Activated T-cell treated with anti-CD3 and anti-CD28 coated beads, Interleukin-2, amount 50 U/mL, for 72 hours (primary cell): ENCODE results near the gene APEH. TPM values are rescaled to one million over a fixed set of nuclear protein-coding genes. Genes with fewer than 3 reads are reported as not detected.
A peak's percentile ranks its signal among the peaks of the same experiment; 100 is the strongest.

ENCODE experiments used
- ATAC-seq, 2 donors: fragments of 150-1000 bp; cut with Tn5 transposase; replicated peaks in 1 of 2; 2 replicates each; pipeline ENCODE4 v1.10.0; 2021; ENCODE audit warnings: moderate library complexity in 2 of 2, mild to moderate bottlenecking in 1 of 2
- DNase-seq, 2 donors: peaks; one replicate each; pipeline ENCODE4 v3.0.0; 2021 to 2022; ENCODE audit warnings: mixed read lengths in 1 of 2
- H3K27ac Mint-ChIP-seq: one replicate; pipeline ENCODE4 v1.8.0; 2022; ENCODE audit warnings: mild to moderate bottlenecking, moderate library complexity, mixed read lengths
- H3K27me3 Mint-ChIP-seq: one replicate; pipeline ENCODE4 v1.8.0; 2022; ENCODE audit warnings: low read depth, mixed read lengths
- H3K36me3 Mint-ChIP-seq, 2 donors: one replicate each; pipeline ENCODE4 v1.8.0; 2022; ENCODE audit warnings: mixed read lengths in 2 of 2, mild to moderate bottlenecking in 1 of 2; ENCODE audit not compliant: insufficient read depth in 2 of 2
- H3K4me1 Mint-ChIP-seq: one replicate; pipeline ENCODE4 v1.8.0; 2022; ENCODE audit warnings: low read depth, mixed read lengths
- H3K4me3 Mint-ChIP-seq, 2 donors: one replicate each; pipeline ENCODE4 v1.8.0; 2022; ENCODE audit warnings: mild to moderate bottlenecking in 2 of 2, mixed read lengths in 2 of 2, moderate library complexity in 2 of 2
- H3K9me3 Mint-ChIP-seq, 2 donors: one replicate each; pipeline ENCODE4 v1.8.0; 2022; ENCODE audit warnings: mixed read lengths in 2 of 2
- total RNA-seq, 2 donors: library from RNA; stranded (reverse); gene quantifications; one replicate each; pipeline ENCODE4 v1.2.3, GENCODE V29; 2022

Gene APEH
- total RNA-seq, 2 donors from 2014 or later, result 82.7 to 108 TPM

- no peaks in the 10 kb centered on the region for H3K27me3 Mint-ChIP-seq
- peaks cover 35% of the 10 kb centered on the region for H3K4me1 Mint-ChIP-seq
- ATAC-seq, result no peak
- no peaks in the 10 kb centered on the region for H3K9me3 Mint-ChIP-seq
- peak overlapping the region in 1 of 2 donors; percentile 29 for H3K4me3 Mint-ChIP-seq
- peaks cover 0 to 4% of the 10 kb centered on the region in 2 donors for H3K36me3 Mint-ChIP-seq
- no peak for DNase-seq
- H3K27ac Mint-ChIP-seq, result no peak overlapping the region
These were observed 43.2 kb downstream of the APEH start for GRCh38 chr3:49717211-49717958.

GRCh38 chr3:49717959-49718857 lies 44.1 kb downstream of the APEH start:
- Mint-ChIP-seq H3K9me3 (no peaks in the 10 kb centered on the region), H3K36me3 (peaks cover 0 to 4% of the 10 kb centered on the region in 2 donors), H3K4me3 (peak overlapping the region; percentile 80 to 93), H3K27ac (peak overlapping the region; percentile 47), H3K4me1 (peaks cover 38% of the 10 kb centered on the region), H3K27me3 (no peaks in the 10 kb centered on the region)
- ATAC-seq (no peak), DNase-seq (no peak)

GRCh38 chr3:49718858-49719213 lies 44.7 kb downstream of the APEH start:
- no peak for ATAC-seq
- H3K27ac Mint-ChIP-seq, result peak overlapping the region; percentile 47

GRCh38 chr3:49719214-49719884 lies 45.2 kb downstream of the APEH start, which contains the start of gene AMIGO3:
TSS of gene AMIGO3 (minus strand) at chr3:49719684. CDS start at chr3:49719465, 219 bp downstream.
- peaks cover 0 to 4% of the 10 kb centered on the region in 2 donors for H3K36me3 Mint-ChIP-seq
- peaks cover 41% of the 10 kb centered on the region for H3K4me1 Mint-ChIP-seq
- peak; percentile 67 to 71 for ATAC-seq
- peak; percentile 93 to 95 for DNase-seq
- H3K27ac Mint-ChIP-seq, result peak within 1 kb of the TSS; percentile 47
- no peaks in the 10 kb centered on the region for H3K27me3 Mint-ChIP-seq
- H3K9me3 Mint-ChIP-seq, result no peaks in the 10 kb centered on the region
- H3K4me3 Mint-ChIP-seq, result peak within 1 kb of the TSS; percentile 80 to 93

More at GRCh38 chr3:49718858-49719213, 44.7 kb downstream of the APEH start:
- peaks cover 0 to 4% of the 10 kb centered on the region in 2 donors for H3K36me3 Mint-ChIP-seq
- no peak for DNase-seq
- H3K9me3 Mint-ChIP-seq, result no peaks in the 10 kb centered on the region
- H3K4me3 Mint-ChIP-seq, result peak overlapping the region; percentile 80 to 93
- peaks cover 38% of the 10 kb centered on the region for H3K4me1 Mint-ChIP-seq
- no peaks in the 10 kb centered on the region for H3K27me3 Mint-ChIP-seq

DNA sequence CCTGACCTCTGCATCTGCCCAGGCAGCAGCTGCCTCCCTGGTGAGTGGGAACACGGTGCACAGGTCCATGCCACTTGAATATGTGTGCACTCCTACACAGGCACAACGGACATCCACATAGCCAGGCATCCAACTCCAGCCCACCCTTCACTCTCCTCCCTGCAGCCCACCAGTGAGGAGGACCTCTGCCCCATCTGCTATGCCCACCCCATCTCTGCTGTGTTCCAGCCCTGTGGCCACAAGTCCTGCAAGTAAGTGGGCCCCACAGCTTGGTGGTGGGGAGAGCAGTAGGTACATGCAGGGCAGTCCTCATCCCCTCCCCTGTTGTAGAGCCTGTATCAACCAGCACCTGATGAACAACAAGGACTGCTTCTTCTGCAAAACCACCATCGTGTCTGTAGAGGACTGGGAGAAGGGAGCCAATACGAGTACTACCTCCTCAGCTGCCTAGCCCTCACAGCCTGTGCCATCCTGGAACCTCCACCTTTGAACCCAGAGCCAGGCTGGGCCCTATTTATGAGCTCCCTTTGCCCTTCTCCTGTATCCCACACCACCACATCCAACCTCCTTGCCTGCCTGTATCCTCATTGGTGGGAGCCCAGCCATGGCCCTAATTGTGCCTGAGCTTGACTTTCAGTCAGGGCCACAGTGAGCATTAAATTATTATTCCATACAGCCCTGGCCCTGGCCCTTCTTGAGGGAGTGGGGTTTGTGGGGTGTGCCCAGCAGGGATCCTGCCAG lies 46.9 kb downstream of the APEH start:
- no peak for DNase-seq
- Mint-ChIP-seq H3K27ac (no peak overlapping the region), H3K4me1 (peaks cover 48% of the 10 kb centered on the region), H3K27me3 (no peaks in the 10 kb centered on the region), H3K4me3 (peak overlapping the region in 1 of 2 donors; percentile 38), H3K9me3 (no peaks in the 10 kb centered on the region), H3K36me3 (peaks cover 0 to 4% of the 10 kb centered on the region in 2 donors)
- ATAC-seq, result no peak

DNA sequence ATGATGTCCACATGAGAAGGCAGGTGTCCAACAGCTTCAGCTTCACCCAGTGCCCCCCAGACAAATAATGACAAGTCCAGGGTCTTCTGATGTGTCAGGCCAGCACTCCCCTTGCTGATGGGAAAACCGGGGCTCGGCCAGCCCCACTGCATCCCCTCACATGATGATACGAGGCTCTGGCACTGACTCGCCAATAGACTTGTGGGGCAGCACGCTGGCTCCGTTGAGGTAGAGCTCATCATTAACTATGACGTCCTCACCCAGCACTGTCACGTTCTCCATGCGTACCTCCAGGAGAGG lies 47.4 kb downstream of the APEH start:
- H3K9me3 Mint-ChIP-seq, result no peaks in the 10 kb centered on the region
- ATAC-seq, result no peak
- no peak overlapping the region for H3K4me3 Mint-ChIP-seq
- no peak for DNase-seq
- peaks cover 48% of the 10 kb centered on the region for H3K4me1 Mint-ChIP-seq
- H3K36me3 Mint-ChIP-seq, result peaks cover 0 to 4% of the 10 kb centered on the region in 2 donors
- no peaks in the 10 kb centered on the region for H3K27me3 Mint-ChIP-seq
- no peak overlapping the region for H3K27ac Mint-ChIP-seq

DNA sequence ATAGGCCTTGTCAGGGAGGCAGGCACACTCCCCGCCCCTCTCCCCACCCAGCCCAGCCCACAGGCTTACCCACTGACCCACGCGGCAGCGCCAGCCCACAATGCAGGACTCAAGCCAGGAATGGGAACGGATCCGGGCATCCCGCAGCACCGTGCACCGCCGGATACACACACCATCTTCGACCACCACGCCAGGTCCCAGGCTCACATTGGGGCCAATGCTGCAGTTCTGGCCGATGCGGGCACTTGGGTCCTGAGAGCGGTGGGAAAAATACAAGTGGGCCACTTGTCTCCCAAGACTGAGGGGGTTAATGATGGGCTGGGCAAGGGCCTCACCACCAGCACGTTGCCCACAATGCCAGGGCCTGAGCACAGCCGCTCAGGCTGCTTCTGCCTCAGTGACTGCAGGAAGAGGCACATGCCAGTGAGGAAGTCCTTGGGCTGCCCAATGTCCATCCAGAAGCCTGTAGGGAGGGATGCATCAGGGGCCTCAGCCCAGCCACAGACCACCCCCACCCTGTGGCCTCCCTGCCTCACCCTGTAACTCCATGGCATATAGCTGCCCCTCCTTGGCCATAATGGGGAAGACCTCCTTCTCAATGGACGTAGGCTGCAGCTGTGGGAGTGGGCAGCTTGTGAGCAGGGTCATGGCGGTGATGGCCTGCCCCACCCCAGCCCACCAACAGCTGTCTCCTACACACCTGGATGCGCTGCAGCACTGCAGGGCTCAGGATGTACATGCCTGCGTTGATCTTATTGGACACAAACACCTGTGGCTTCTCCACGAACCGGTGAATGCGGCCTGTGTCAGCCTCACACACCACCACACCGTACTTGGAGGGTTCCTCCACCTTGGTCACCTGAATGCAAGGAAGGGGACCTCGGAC lies 48.0 kb downstream of the APEH start:
- no peaks in the 10 kb centered on the region for H3K9me3 Mint-ChIP-seq
- no peaks in the 10 kb centered on the region for H3K27me3 Mint-ChIP-seq
- peaks cover 0 to 4% of the 10 kb centered on the region in 2 donors for H3K36me3 Mint-ChIP-seq
- peak overlapping the region; percentile 51 for H3K27ac Mint-ChIP-seq
- peak overlapping the region; percentile 92 to 96 for H3K4me3 Mint-ChIP-seq
- ATAC-seq (no peak), DNase-seq (no peak)
- peaks cover 48% of the 10 kb centered on the region for H3K4me1 Mint-ChIP-seq

DNA sequence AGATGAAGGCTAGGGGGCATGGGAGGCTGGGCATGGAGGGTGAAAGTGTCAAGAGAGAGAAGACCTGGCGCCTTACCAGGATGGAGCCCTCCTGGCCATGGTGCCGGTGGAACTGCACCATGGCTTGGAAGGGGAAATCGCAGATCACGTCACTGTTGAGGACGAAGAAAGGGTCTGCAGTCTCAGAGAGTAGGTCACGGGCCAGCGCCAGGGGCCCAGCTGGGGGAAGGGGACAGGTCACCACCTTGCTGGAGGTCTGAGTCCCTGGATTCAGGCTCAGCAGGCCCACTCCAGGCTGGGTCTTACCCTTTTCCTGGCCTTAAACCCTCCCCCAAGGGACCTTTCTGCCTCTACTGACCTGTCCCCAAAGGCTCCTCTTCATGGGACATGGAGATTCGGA lies 48.7 kb downstream of the APEH start:
- no peak for DNase-seq
- no peak for ATAC-seq
- Mint-ChIP-seq H3K36me3 (peaks cover 0 to 4% of the 10 kb centered on the region in 2 donors), H3K4me3 (peak overlapping the region; percentile 92 to 96), H3K9me3 (no peaks in the 10 kb centered on the region), H3K4me1 (peaks cover 48% of the 10 kb centered on the region), H3K27ac (peak overlapping the region; percentile 91), H3K27me3 (no peaks in the 10 kb centered on the region)

DNA sequence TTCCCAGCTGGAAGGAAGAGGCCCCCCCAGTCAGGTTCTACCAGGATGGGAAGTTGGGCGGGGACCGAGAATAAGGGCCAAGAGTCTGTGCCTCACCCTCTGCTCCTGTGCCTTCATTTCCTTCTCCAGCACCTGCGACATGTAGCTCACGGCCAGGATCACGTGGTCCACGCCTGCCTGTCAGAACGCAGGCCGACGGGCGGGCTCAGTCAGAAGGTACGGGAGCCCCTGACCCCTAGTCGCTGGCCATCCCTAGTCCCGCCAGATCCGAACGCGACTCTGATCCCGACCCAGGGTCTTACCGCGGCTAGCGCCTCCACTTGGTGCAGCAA lies 49.1 kb downstream of the APEH start:
- Mint-ChIP-seq H3K4me3 (peak overlapping the region; percentile 92 to 96), H3K27me3 (no peaks in the 10 kb centered on the region), H3K9me3 (no peaks in the 10 kb centered on the region), H3K4me1 (peaks cover 48% of the 10 kb centered on the region), H3K36me3 (peaks cover 0 to 4% of the 10 kb centered on the region in 2 donors), H3K27ac (peak overlapping the region; percentile 91)
- DNase-seq (peak; percentile 69 to 74), ATAC-seq (peak; percentile 28 to 31)

GRCh38 chr3:49723628-49724551 lies 49.7 kb downstream of the APEH start, which contains the start of gene GMPPB:
TSS of gene GMPPB (minus strand) at chr3:49723951. CDS start at chr3:49723726, 225 bp downstream.
- H3K9me3 Mint-ChIP-seq, result no peaks in the 10 kb centered on the region
- ATAC-seq (peak; percentile 86), DNase-seq (peak; percentile 96 to 97)
- H3K4me1 Mint-ChIP-seq, result peaks cover 41% of the 10 kb centered on the region
- peaks cover 0 to 4% of the 10 kb centered on the region in 2 donors for H3K36me3 Mint-ChIP-seq
- no peaks in the 10 kb centered on the region for H3K27me3 Mint-ChIP-seq
- peak within 1 kb of the TSS; percentile 92 to 96 for H3K4me3 Mint-ChIP-seq
- H3K27ac Mint-ChIP-seq, result peak within 1 kb of the TSS; percentile 92

DNA sequence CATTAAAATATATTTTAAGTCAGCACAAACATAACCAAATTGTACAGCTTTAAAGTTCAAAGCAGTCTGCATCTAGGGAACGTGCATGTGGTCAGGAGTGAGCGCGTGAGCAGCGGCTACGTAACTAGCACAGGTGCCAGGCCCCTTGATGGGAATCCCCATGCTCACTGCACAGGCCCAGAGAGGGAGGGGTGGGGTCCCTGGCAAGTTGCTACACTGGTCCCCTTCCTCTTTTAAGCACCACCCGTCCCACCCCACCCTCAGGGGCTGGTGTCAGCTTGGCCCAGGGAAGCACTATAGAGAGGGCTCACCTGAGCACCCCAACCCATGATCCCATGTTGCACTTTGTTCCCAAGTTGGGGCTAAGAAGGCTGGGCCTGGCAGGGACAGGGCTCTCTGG lies 50.4 kb downstream of the APEH start:
- Mint-ChIP-seq H3K27me3 (no peaks in the 10 kb centered on the region), H3K27ac (peak overlapping the region; percentile 92), H3K4me1 (peaks cover 34% of the 10 kb centered on the region), H3K36me3 (peaks cover 0 to 4% of the 10 kb centered on the region in 2 donors), H3K9me3 (no peaks in the 10 kb centered on the region), H3K4me3 (peak overlapping the region; percentile 92 to 96)
- no peak for DNase-seq
- ATAC-seq, result no peak
